GM23338 (cell line): Measurements from ENCODE around the gene BTBD3. TPM values are rescaled to one million over a fixed set of nuclear protein-coding genes. Genes with fewer than 3 reads are reported as not detected.

Experiments used
- ATAC-seq: fragments of 200-7000 bp; cut with Tn5 transposase; 3 replicates; pipeline ENCODE4 v1.9.1; 2020
- DNase-seq: peaks from one replicate; pipeline ENCODE4 v3.0.0-alpha.2; 2015; ENCODE audit warnings: low spot score
- H2AFZ ChIP-seq: fragments of 200-600 bp; sonication (generic); 2 replicates; pipeline ENCODE4 v1.8.0; 2016; ENCODE audit warnings: antibody characterized with exemption, mild to moderate bottlenecking, moderate library complexity
- H3F3A ChIP-seq: fragments of 200-600 bp; sonication (generic); replicated peaks from 2 replicates; pipeline ENCODE4 v1.8.0; 2017; ENCODE audit warnings: antibody characterized with exemption, mixed run types, low read depth
- H3K27ac ChIP-seq: fragments of 200-600 bp; sonication (generic); 2 replicates; pipeline ENCODE4 v1.6.1; 2016; ENCODE audit warnings: low read depth
- H3K27me3 ChIP-seq: fragments of 200-600 bp; sonication (generic); 2 replicates; pipeline ENCODE4 v1.8.0; 2016; ENCODE audit warnings: mild to moderate bottlenecking, mixed run types, moderate library complexity; ENCODE audit not compliant: insufficient read depth
- H3K36me3 ChIP-seq: fragments of 200-600 bp; sonication (generic); 2 replicates; pipeline ENCODE4 v1.8.0; 2016; ENCODE audit warnings: mild to moderate bottlenecking; ENCODE audit not compliant: insufficient read depth
- H3K4me1 ChIP-seq: fragments of 200-600 bp; sonication (generic); 2 replicates; pipeline ENCODE4 v1.8.0; 2016; ENCODE audit warnings: mild to moderate bottlenecking, moderate library complexity; ENCODE audit not compliant: insufficient read depth
- H3K4me2 ChIP-seq: fragments of 200-600 bp; sonication (generic); 2 replicates; pipeline ENCODE4 v1.7.1; 2017; ENCODE audit warnings: mixed run types
- H3K4me3 ChIP-seq: fragments of 200-600 bp; sonication (generic); 2 replicates; pipeline ENCODE4 v1.6.1; 2016; ENCODE audit warnings: mixed run types
- H3K79me2 ChIP-seq: fragments of 200-600 bp; sonication (generic); replicated peaks from 2 replicates; pipeline ENCODE4 v1.8.0; 2017; ENCODE audit warnings: mild to moderate bottlenecking; ENCODE audit not compliant: insufficient read depth
- H3K9me2 ChIP-seq: fragments of 200-600 bp; sonication (generic); 2 replicates; pipeline ENCODE4 v1.8.0; 2017; ENCODE audit not compliant: insufficient read depth
- H4K20me1 ChIP-seq: fragments of 200-600 bp; sonication (generic); replicated peaks from 2 replicates; pipeline ENCODE4 v1.8.0; 2017; ENCODE audit warnings: mild to moderate bottlenecking; ENCODE audit not compliant: insufficient read depth
- H3K27ac Mint-ChIP-seq: 2 replicates; pipeline ENCODE4 v1.8.0; 2020; ENCODE audit warnings: inconsistent platforms, mild to moderate bottlenecking, moderate library complexity, mixed read lengths
- H3K27me3 Mint-ChIP-seq: 3 replicates; pipeline ENCODE4 v1.8.0; 2022; ENCODE audit warnings: low read depth, mild to moderate bottlenecking, moderate library complexity, mixed read lengths, inconsistent platforms; ENCODE audit not compliant: insufficient read depth, poor library complexity
- H3K36me3 Mint-ChIP-seq: 3 replicates; pipeline ENCODE4 v1.8.0; 2021; ENCODE audit warnings: low read depth, mild to moderate bottlenecking, inconsistent platforms, moderate library complexity, mixed read lengths
- H3K4me1 Mint-ChIP-seq: 3 replicates; pipeline ENCODE4 v1.8.0; 2020; ENCODE audit warnings: mild to moderate bottlenecking, inconsistent platforms, mixed read lengths
- H3K4me3 Mint-ChIP-seq: 3 replicates; pipeline ENCODE4 v1.8.0; 2021; ENCODE audit warnings: moderate library complexity, mild to moderate bottlenecking, inconsistent platforms, mixed read lengths
- H3K9me3 Mint-ChIP-seq: 3 replicates; pipeline ENCODE4 v1.8.0; 2020; ENCODE audit warnings: moderate library complexity, mild to moderate bottlenecking, inconsistent platforms, mixed read lengths
- CREB1 ChIP-seq: fragments of 250-450 bp; sonication (Bioruptor Pico); IDR thresholded peaks from 2 replicates; pipeline ENCODE4 v1.5.0; 2020; ENCODE audit warnings: low read depth, mild to moderate bottlenecking, moderate library complexity
- ETS1 ChIP-seq: IDR thresholded peaks from 2 replicates; pipeline ENCODE4 v1.6.1; 2016; ENCODE audit warnings: antibody characterized with exemption
- EZH2phosphoT487 ChIP-seq: fragments of 200-600 bp; sonication (generic); IDR thresholded peaks from one replicate; pipeline ENCODE4 v1.8.1; 2018; ENCODE audit warnings: antibody characterized with exemption; ENCODE audit not compliant: unreplicated experiment
- JUNB ChIP-seq: IDR thresholded peaks from one replicate; pipeline ENCODE4 v1.6.1; 2016; ENCODE audit warnings: antibody characterized with exemption; ENCODE audit not compliant: unreplicated experiment
- POLR2AphosphoS5 ChIP-seq: IDR thresholded peaks from 2 replicates; pipeline ENCODE4 v1.6.1; 2016; ENCODE audit warnings: antibody characterized with exemption, low read depth
- STAT1 ChIP-seq: IDR thresholded peaks from one replicate; pipeline ENCODE4 v1.6.1; 2016; ENCODE audit warnings: antibody characterized with exemption; ENCODE audit not compliant: unreplicated experiment
- ZNF331 ChIP-seq: fragments of 250-450 bp; sonication (Bioruptor Pico); IDR thresholded peaks from 2 replicates; pipeline ENCODE4 v1.5.0; 2020; ENCODE audit warnings: low read depth, mild to moderate bottlenecking, moderate library complexity
- polyA plus RNA-seq: library from polyadenylated mRNA; unstranded; fragments of >200 nt; fragmentation: Nextera tagmentation; extraction: Ambion mirVana; gene quantifications from 2 replicates; pipeline ENCODE4 v1.2.1, GENCODE V29; 2016
- total RNA-seq: library from RNA; depleted of rRNA; stranded (reverse); fragments of >200 nt; shearing (Covaris generic); gene quantifications from 2 replicates; pipeline ENCODE4 v1.2.3, GENCODE V29; 2014
- TF ChIP-seq, protein P1 (sequence below): fragments of 250-450 bp; sonication (Bioruptor Pico); IDR thresholded peaks from 2 replicates; pipeline ENCODE4 v1.5.0; 2020; ENCODE audit warnings: mild to moderate bottlenecking, moderate library complexity
- TF ChIP-seq, protein P2 (sequence below), 2 experiments: fragments of 200-600 bp in 1 of 2; sonication (generic) in 1 of 2; conservative IDR thresholded peaks; 2 replicates each; pipeline versions ENCODE4 v1.5.1 to v1.6.1; 2016 to 2017; ENCODE audit warnings: antibody characterized with exemption in 2 of 2, low read depth in 2 of 2, mild to moderate bottlenecking in 2 of 2, moderate library complexity in 1 of 2

Gene BTBD3
- total and polyA plus RNA-seq, 2 experiments from 2014 or later, result 11.8 to 45.1 TPM

- Histone ChIP-seq H3K27me3 (no peaks in the 10 kb centered on the region), H3K27ac (no peak overlapping the region), H3K4me2 (no peak overlapping the region), H3K79me2 (no peaks in the 10 kb centered on the region), H3K36me3 (no peaks in the 10 kb centered on the region), H3K4me1 (peaks cover 6% of the 10 kb centered on the region; the same call in 1 of the 2 replicates), H3K9me2 (peaks cover 18% of the 10 kb centered on the region), H3K4me3 (no peak overlapping the region), H4K20me1 (no peaks in the 10 kb centered on the region), H2AFZ (no peak overlapping the region), H3F3A (no peaks in the 10 kb centered on the region)
- ATAC-seq, result no peak
- no peak overlapping the region for H3K27ac Mint-ChIP-seq
- no peak overlapping the region for H3K4me3 Mint-ChIP-seq
- no peak for TF ChIP-seq ETS1
- no peak for TF ChIP-seq POLR2AphosphoS5
- TF ChIP-seq, protein P1, sequence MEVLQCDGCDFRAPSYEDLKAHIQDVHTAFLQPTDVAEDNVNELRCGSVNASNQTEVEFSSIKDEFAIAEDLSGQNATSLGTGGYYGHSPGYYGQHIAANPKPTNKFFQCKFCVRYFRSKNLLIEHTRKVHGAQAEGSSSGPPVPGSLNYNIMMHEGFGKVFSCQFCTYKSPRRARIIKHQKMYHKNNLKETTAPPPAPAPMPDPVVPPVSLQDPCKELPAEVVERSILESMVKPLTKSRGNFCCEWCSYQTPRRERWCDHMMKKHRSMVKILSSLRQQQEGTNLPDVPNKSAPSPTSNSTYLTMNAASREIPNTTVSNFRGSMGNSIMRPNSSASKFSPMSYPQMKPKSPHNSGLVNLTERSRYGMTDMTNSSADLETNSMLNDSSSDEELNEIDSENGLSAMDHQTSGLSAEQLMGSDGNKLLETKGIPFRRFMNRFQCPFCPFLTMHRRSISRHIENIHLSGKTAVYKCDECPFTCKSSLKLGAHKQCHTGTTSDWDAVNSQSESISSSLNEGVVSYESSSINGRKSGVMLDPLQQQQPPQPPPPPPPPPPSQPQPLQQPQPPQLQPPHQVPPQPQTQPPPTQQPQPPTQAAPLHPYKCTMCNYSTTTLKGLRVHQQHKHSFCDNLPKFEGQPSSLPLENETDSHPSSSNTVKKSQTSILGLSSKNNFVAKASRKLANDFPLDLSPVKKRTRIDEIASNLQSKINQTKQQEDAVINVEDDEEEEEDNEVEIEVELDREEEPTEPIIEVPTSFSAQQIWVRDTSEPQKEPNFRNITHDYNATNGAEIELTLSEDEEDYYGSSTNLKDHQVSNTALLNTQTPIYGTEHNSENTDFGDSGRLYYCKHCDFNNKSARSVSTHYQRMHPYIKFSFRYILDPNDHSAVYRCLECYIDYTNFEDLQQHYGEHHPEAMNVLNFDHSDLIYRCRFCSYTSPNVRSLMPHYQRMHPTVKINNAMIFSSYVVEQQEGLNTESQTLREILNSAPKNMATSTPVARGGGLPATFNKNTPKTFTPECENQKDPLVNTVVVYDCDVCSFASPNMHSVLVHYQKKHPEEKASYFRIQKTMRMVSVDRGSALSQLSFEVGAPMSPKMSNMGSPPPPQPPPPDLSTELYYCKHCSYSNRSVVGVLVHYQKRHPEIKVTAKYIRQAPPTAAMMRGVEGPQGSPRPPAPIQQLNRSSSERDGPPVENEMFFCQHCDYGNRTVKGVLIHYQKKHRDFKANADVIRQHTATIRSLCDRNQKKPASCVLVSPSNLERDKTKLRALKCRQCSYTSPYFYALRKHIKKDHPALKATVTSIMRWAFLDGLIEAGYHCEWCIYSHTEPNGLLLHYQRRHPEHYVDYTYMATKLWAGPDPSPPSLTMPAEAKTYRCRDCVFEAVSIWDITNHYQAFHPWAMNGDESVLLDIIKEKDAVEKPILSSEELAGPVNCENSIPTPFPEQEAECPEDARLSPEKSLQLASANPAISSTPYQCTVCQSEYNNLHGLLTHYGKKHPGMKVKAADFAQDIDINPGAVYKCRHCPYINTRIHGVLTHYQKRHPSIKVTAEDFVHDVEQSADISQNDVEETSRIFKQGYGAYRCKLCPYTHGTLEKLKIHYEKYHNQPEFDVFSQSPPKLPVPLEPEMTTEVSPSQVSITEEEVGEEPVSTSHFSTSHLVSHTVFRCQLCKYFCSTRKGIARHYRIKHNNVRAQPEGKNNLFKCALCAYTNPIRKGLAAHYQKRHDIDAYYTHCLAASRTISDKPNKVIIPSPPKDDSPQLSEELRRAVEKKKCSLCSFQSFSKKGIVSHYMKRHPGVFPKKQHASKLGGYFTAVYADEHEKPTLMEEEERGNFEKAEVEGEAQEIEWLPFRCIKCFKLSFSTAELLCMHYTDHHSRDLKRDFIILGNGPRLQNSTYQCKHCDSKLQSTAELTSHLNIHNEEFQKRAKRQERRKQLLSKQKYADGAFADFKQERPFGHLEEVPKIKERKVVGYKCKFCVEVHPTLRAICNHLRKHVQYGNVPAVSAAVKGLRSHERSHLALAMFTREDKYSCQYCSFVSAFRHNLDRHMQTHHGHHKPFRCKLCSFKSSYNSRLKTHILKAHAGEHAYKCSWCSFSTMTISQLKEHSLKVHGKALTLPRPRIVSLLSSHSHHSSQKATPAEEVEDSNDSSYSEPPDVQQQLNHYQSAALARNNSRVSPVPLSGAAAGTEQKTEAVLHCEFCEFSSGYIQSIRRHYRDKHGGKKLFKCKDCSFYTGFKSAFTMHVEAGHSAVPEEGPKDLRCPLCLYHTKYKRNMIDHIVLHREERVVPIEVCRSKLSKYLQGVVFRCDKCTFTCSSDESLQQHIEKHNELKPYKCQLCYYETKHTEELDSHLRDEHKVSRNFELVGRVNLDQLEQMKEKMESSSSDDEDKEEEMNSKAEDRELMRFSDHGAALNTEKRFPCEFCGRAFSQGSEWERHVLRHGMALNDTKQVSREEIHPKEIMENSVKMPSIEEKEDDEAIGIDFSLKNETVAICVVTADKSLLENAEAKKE (CRISPR knock-in tag), result no peak
- TF ChIP-seq JUNB, result no peak
- TF ChIP-seq, protein P2, sequence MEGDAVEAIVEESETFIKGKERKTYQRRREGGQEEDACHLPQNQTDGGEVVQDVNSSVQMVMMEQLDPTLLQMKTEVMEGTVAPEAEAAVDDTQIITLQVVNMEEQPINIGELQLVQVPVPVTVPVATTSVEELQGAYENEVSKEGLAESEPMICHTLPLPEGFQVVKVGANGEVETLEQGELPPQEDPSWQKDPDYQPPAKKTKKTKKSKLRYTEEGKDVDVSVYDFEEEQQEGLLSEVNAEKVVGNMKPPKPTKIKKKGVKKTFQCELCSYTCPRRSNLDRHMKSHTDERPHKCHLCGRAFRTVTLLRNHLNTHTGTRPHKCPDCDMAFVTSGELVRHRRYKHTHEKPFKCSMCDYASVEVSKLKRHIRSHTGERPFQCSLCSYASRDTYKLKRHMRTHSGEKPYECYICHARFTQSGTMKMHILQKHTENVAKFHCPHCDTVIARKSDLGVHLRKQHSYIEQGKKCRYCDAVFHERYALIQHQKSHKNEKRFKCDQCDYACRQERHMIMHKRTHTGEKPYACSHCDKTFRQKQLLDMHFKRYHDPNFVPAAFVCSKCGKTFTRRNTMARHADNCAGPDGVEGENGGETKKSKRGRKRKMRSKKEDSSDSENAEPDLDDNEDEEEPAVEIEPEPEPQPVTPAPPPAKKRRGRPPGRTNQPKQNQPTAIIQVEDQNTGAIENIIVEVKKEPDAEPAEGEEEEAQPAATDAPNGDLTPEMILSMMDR (conservative IDR thresholded peaks at IDR 0.05; ENCODE audit: low read depth in 2 of 2), result no peak
- no peak for TF ChIP-seq ZNF331 (CRISPR knock-in tag)
- TF ChIP-seq EZH2phosphoT487, result no peak
- TF ChIP-seq CREB1, result no peak
- TF ChIP-seq STAT1, result no peak
- no peak for DNase-seq
- H3K4me1 Mint-ChIP-seq, result peaks cover 16% of the 10 kb centered on the region
- H3K27me3 Mint-ChIP-seq, result no peaks in the 10 kb centered on the region
- no peaks in the 10 kb centered on the region for H3K36me3 Mint-ChIP-seq
- no peaks in the 10 kb centered on the region; the same call in 2 of the 3 replicates for H3K9me3 Mint-ChIP-seq
Measured at GRCh38 chr20:11869641-11870040, 48.1 kb upstream of the BTBD3 start.
